H1 (cell line): ENCODE results near the gene SH3PXD2A. TPM values are rescaled to one million over a fixed set of nuclear protein-coding genes. Genes with fewer than 3 reads are reported as not detected.

Experiments
- BCL11A ChIP-seq, 2 experiments: IDR thresholded peaks; one replicate each; pipeline ENCODE4 v1.6.1; 2011; ENCODE audit warnings: low read depth in 2 of 2, low read length in 2 of 2, mild to moderate bottlenecking in 2 of 2
- EZH2 ChIP-seq: fragments of 200-600 bp; sonication (generic); IDR thresholded peaks from 2 replicates; pipeline ENCODE4 v1.7.1; 2012; ENCODE audit warnings: low read depth, mild to moderate bottlenecking, moderate library complexity, low read length, inconsistent platforms; ENCODE audit not compliant: severe bottlenecking
- polyA plus RNA-seq, 7 experiments: library from polyadenylated mRNA; depleted of rRNA in 3 of 7; stranded (reverse) in 5 of 7; unstranded in 2 of 7; fragments of >200 nt in 5 of 7; fragments of 200-250 nt in 2 of 7; gene quantifications; 1 replicate in 5 of 7; 2 replicates in 1 of 7; 4 replicates in 1 of 7; pipeline versions ENCODE4 v1.2.1 to v1.2.3, GENCODE V29; 2011 to 2013; ENCODE audit warnings: missing spikeins in 2 of 7, mixed read lengths in 2 of 7
- total RNA-seq: library from RNA; stranded (reverse); fragmentation: NEBNext Ultra II Directional; extraction: Animal tissue kit (Norgen Biotek cat#: 25700); gene quantifications from 2 replicates; pipeline ENCODE4 v1.2.1, GENCODE V29; 2021
- TF ChIP-seq, protein P1 (sequence below): IDR thresholded peaks from 2 replicates; pipeline ENCODE4 v1.6.1; 2011; ENCODE audit warnings: low read length, improper control_type of control experiment

Gene SH3PXD2A
- total and polyA plus RNA-seq, 2 of the 8 experiments (the other 6 are each of a cell fraction or from before 2014, with no cell fraction given) = 5.4 to 16.3 TPM

DNA sequence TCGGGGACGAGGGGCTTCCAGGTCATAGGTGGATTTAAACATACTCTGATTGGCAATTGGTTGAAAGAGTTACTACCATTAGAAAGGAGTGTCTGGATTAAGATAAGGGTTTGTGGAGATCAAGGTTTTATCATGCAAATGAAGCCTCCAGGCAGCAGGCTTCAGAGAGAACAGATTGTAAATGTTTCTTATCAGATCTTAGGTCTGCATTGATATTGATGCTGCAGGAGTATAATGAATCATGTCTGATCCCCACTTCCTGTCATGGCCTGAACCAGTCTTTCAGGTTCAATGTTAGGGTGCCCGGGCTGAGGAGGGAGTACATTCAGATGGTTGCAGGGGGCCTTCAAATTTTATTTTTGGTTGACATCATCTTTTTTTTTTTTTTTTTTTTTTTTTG is 51.4 kb downstream of the SH3PXD2A start (continued):
- TF ChIP-seq, protein P1, sequence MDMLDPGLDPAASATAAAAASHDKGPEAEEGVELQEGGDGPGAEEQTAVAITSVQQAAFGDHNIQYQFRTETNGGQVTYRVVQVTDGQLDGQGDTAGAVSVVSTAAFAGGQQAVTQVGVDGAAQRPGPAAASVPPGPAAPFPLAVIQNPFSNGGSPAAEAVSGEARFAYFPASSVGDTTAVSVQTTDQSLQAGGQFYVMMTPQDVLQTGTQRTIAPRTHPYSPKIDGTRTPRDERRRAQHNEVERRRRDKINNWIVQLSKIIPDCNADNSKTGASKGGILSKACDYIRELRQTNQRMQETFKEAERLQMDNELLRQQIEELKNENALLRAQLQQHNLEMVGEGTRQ = no peak
- TF ChIP-seq EZH2 (no peak), BCL11A (IDR thresholded peaks at IDR 0.05; ENCODE audit: low read depth in 2 of 2, low read length in 2 of 2) (no peak)
